ENCODE results near the gene TRIM14.
"Not testable (repeated sequence)": the region's sequence is repeated elsewhere in the genome, so short reads cannot be mapped to it uniquely, and the experiment has no call there.

TRIM14 gene

GRCh38 chr9:98104445-98104881 lies 14.6 kb downstream of the TRIM14 start:
- no peak for DNase-seq

- DNase-seq = peak; percentile 67
Observed at GRCh38 chr9:98101868-98102273, 17.2 kb downstream of the TRIM14 start.

GRCh38 chr9:98101416-98101815 lies 17.6 kb downstream of the TRIM14 start:
- DNase-seq = no peak

- no peak for DNase-seq
Observed at GRCh38 chr9:98100456-98100855, 18.6 kb downstream of the TRIM14 start.

- no peak for DNase-seq
Observed at GRCh38 chr9:98099898-98100297, 19.1 kb downstream of the TRIM14 start.

GRCh38 chr9:98099346-98099745 lies 19.7 kb downstream of the TRIM14 start:
- no peak for DNase-seq

- DNase-seq = no peak
Observed at GRCh38 chr9:98097836-98098235, 21.2 kb downstream of the TRIM14 start.

- no peak for DNase-seq
Observed at GRCh38 chr9:98096091-98096490, 22.9 kb downstream of the TRIM14 start.

- DNase-seq = no peak
Observed at GRCh38 chr9:98095401-98095800, 23.6 kb downstream of the TRIM14 start.

GRCh38 chr9:98094851-98095250 lies 24.2 kb downstream of the TRIM14 start:
- no peak for DNase-seq

GRCh38 chr9:98094316-98094715 lies 24.7 kb downstream of the TRIM14 start:
- no peak for DNase-seq

GRCh38 chr9:98092613-98092931 lies 26.4 kb downstream of the TRIM14 start:
- DNase-seq = no peak

GRCh38 chr9:98091735-98092612 lies 27.0 kb downstream of the TRIM14 start:
- no peak for DNase-seq

- not testable (repeated sequence) for DNase-seq
Observed at GRCh38 chr9:98090674-98091073, 28.3 kb downstream of the TRIM14 start.

- no peak for DNase-seq
Observed at GRCh38 chr9:98087420-98088354, 31.3 kb downstream of the TRIM14 start.

GRCh38 chr9:98086461-98086860 lies 32.6 kb downstream of the TRIM14 start:
- no peak for DNase-seq

- no peak for DNase-seq
Observed at GRCh38 chr9:98085944-98086343, 33.1 kb downstream of the TRIM14 start.

- DNase-seq = no peak
Observed at GRCh38 chr9:98085058-98085457, 34.0 kb downstream of the TRIM14 start.

- DNase-seq = no peak
Observed at GRCh38 chr9:98084396-98084795, 34.6 kb downstream of the TRIM14 start.

- DNase-seq = no peak
Observed at GRCh38 chr9:98083566-98084183, 35.3 kb downstream of the TRIM14 start.

GRCh38 chr9:98083061-98083501 lies 35.9 kb downstream of the TRIM14 start:
- DNase-seq = no peak

- no peak for DNase-seq
Observed at GRCh38 chr9:98081477-98082219, 37.4 kb downstream of the TRIM14 start.

Data from T-helper 9 cell (primary cell).